ENCODE measurements around the gene PCDH1. TPM values are rescaled to one million over a fixed set of nuclear protein-coding genes. Genes with fewer than 3 reads are reported as not detected.

The PCDH1 gene
- total RNA-seq, 4 donors from 2014 or later, result 10.6 to 148 (median 50.6) TPM

DNA sequence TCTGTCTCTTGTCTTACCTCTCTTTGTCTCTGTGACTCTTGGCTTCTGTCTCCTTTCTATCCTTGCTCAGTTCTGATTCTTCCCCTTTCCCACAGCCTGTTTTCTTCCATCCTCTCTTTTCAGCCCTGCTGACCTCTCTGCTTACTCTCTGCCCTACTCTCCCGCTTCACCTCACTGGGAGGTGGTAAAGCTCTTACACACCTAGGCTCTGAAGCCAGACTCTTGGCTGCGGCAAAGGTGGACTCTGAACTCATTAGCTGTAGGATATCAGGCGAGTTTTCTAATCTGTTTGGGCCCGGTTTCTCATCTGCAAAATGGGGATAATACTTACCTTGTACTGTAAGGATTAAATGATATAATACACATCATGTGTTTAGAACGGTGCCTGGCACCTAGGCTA is 11.1 kb downstream of the PCDH1 start:
- TF ChIP-seq, protein P1, sequence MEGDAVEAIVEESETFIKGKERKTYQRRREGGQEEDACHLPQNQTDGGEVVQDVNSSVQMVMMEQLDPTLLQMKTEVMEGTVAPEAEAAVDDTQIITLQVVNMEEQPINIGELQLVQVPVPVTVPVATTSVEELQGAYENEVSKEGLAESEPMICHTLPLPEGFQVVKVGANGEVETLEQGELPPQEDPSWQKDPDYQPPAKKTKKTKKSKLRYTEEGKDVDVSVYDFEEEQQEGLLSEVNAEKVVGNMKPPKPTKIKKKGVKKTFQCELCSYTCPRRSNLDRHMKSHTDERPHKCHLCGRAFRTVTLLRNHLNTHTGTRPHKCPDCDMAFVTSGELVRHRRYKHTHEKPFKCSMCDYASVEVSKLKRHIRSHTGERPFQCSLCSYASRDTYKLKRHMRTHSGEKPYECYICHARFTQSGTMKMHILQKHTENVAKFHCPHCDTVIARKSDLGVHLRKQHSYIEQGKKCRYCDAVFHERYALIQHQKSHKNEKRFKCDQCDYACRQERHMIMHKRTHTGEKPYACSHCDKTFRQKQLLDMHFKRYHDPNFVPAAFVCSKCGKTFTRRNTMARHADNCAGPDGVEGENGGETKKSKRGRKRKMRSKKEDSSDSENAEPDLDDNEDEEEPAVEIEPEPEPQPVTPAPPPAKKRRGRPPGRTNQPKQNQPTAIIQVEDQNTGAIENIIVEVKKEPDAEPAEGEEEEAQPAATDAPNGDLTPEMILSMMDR (IDR thresholded peaks at IDR 0.05), result no peak
- DNase-seq (ENCODE audit: low spot score), result no peak
- ATAC-seq (ENCODE audit: low FRiP score), result no peak

DNA sequence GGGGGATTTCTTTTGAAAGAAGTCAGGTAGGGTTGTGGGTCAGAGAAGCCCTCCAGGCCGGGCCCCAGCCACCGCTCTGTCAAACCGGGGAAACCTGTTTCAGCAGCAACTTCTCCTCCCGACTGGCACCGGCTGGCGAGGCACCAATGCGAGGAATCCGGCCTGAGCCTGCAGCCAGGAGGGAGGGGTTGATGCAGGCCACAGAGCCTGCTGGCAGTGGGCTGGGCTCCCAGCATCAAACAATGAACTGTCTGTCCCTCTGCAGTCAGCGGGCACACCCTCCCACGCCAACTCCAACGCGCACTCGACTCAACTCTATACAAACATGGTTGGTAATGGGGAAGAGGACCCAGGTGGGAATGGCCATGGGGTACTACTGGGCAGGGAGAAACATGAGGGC is 12.1 kb downstream of the PCDH1 start:
- no peak for DNase-seq (ENCODE audit: low spot score)
- TF ChIP-seq, protein P1 (IDR thresholded peaks at IDR 0.05), result no peak
- no peak for ATAC-seq (ENCODE audit: low FRiP score)

DNA sequence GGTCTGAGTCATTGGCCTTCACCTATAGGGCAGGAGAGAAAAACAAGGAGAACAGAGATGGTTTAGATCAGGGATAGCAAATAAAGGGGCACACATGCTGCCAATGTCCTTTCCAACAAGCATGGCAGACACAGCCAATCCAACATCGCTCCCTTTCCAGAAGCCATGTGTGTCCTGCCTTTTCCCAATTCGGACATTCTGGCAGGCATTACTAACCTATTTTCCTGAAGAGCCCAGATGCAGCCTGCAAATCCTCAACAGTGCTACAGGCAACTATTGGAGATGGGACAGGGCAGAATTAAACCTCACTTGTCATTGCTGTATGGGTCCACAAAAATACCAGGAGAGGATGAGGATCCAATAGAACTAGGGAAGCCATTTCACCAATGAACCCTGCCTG is 12.8 kb downstream of the PCDH1 start:
- ATAC-seq (ENCODE audit: low FRiP score) (no peak), DNase-seq (ENCODE audit: low spot score) (no peak)
- TF ChIP-seq, protein P1 (IDR thresholded peaks at IDR 0.05), result no peak

DNA sequence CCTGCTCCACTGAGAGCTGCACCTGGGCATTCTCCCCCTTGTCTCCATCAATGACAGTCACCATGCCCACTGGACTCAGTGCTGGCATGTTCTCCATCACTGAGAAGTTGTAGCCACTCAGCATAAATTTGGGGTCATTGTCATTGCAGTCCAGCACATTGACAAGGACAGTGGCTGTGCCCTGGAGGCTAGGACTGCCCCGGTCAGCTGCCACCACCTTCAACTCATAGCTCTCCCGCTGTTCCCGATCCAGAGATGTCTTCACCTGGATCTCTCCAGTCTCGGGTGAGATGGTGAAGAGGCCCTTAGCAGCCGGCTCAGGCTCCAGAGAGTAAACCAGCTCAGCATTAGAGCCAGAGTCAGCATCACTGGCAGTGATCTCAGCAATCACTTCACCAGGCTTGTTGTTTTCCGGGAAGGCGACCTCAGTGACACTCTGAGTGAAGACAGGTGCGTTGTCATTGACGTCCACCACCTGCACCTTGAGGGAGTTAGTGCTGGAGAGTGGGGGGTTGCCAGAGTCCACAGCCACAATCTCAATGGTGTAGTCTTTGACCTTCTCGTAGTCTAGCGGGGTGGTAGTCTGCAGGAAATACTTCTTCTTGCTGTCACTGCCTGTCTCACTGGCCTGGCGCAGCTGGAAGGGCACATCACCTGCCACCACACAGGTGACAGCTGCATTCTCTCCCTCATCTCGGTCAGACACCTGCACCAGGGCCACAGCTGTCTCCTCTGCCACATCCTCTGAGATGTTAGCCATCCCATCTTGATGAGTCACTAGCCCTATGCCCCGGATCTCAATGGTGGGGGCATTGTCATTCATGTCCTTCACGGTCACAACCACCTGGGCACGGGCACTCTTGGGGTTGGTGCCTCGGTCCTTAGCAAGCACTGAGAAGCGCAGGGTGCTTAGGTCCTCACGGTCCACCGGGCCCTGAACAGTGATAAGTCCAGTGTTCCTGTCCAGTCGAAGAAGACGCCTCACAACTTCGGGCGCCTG is 13.5 kb downstream of the PCDH1 start:
- DNase-seq (ENCODE audit: low spot score) (no peak), ATAC-seq (ENCODE audit: low FRiP score) (no peak)
- TF ChIP-seq, protein P1 (IDR thresholded peaks at IDR 0.05), result no peak

DNA sequence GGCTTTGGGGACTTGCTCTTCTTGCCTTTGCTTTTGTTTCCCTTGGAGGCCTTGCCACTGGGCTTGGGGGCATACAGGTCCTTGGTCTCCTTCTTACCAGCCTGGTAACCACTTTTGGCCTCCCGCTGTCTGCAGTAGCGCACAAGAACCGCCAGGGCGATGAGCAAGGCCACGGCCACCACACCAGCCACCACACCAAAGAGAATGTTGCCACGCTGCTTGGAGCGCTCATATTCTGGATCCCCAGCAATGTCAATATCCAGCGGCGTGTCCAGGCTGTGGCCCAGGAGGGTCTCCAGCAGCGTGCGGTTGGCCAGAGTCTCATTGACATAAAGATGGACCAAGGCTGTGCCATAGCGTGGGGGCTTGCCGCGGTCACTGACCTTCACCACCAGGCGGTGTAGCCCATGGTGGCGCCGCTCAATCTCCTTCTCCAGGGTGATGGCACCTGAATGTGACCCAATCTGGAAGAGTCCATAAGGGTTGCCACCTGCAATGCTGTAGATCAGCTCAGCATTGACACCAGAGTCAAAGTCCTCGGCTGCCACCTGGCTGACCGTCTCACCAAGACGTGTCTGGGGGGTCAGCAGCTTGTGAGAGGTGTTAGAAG is 14.5 kb downstream of the PCDH1 start:
- TF ChIP-seq, protein P1 (IDR thresholded peaks at IDR 0.05), result no peak
- no peak for ATAC-seq (ENCODE audit: low FRiP score)
- DNase-seq (ENCODE audit: low spot score), result no peak

DNA sequence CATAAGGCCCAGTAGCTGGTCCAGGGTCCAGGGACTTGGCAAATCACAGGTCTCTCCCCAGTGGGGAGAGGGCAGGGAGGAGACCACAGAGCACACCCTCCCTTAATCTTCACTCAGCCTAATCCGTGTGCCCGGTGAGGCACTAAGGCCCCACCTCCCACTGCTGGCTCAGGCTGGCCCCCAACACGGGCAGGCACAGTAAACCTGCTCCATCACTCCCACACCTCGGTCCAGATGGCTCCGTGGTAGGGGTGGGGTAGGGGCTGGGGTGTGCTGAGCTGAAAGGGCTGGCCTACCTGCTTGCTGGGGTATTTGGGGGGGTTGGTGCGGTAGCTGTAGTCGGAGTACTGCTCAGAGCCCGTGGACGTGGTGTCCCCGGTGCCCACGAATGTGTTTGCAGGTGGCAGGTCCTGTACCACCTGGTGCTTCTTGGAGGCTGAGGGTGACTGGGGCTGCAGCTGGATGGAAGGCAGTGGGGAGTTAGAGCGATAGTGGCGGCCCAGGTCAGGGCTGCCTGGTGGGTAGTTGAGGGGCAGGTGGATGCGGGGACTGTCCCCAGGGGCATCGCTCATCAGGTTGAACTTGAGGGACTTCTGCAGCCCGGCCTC is 15.2 kb downstream of the PCDH1 start:
- ATAC-seq (ENCODE audit: low FRiP score), result no peak
- no peak for DNase-seq (ENCODE audit: low spot score)
- TF ChIP-seq, protein P1 (IDR thresholded peaks at IDR 0.05), result no peak
